HEK293 (cell line): ENCODE results near the gene CCDC7.
"Not testable (repeated sequence)": the region's sequence is repeated elsewhere in the genome, so short reads cannot be mapped to it uniquely, and the experiment has no call there.

Experiments
- CTCF ChIA-PET: fragments of 350-600 bp; formaldehyde crosslinking; extraction: SDS; loops from one replicate; lab custom pipeline; 2021; ENCODE audit warnings: antibody characterized with exemption; lab: Yijun Ruan, JAX
- POLR2A ChIA-PET: fragments of 300-600 bp; formaldehyde crosslinking; extraction: SDS; loops from one replicate; lab custom pipeline; 2020; ENCODE audit warnings: antibody characterized with exemption, inconsistent platforms; lab: Yijun Ruan, JAX
- H3K27ac ChIP-seq: fragments of 200-500 bp; sonication (Bioruptor generic); 2 replicates; pipeline ENCODE4 v1.5.1; 2014; ENCODE audit warnings: low read depth, low read length, control low read depth, inconsistent platforms; ENCODE audit errors: extremely low read depth
- H3K36me3 ChIP-seq, 2 experiments: fragments of 200-500 bp in 1 of 2; sonication (Bioruptor generic) in 1 of 2; 1 replicate in 1 of 2; 2 replicates in 1 of 2; pipeline ENCODE4 v1.5.1; 2014 to 2017; ENCODE audit warnings: inconsistent platforms in 2 of 2, low read length in 2 of 2; ENCODE audit not compliant: control insufficient read depth in 2 of 2, insufficient read depth in 1 of 2
- H3K4me1 ChIP-seq: fragments of 200-500 bp; sonication (Bioruptor generic); 2 replicates; pipeline ENCODE4 v1.5.1; 2014; ENCODE audit warnings: mild to moderate bottlenecking, low read length, inconsistent platforms; ENCODE audit not compliant: control insufficient read depth, insufficient read depth
- H3K4me3 ChIP-seq: 2 replicates; pipeline ENCODE4 v1.5.1; 2011; ENCODE audit warnings: low read depth, mild to moderate bottlenecking, control low read depth, low read length, moderate library complexity
- H3K9me3 ChIP-seq: fragments of 200-500 bp; sonication (Bioruptor generic); 2 replicates; pipeline ENCODE4 v1.5.1; 2014; ENCODE audit warnings: low read depth, low read length, inconsistent platforms; ENCODE audit not compliant: control insufficient read depth, insufficient read depth
- CTCF ChIP-seq: fragments of 450-650 bp; formaldehyde crosslinking; IDR thresholded peaks from 2 replicates; pipeline ENCODE4 v1.5.1; 2016; ENCODE audit warnings: missing biosample characterization, missing genetic modification characterization
- GLIS1 ChIP-seq: fragments of 450-650 bp; formaldehyde crosslinking; IDR thresholded peaks from 2 replicates; pipeline ENCODE4 v1.5.1; 2016; ENCODE audit warnings: missing biosample characterization, missing genetic modification characterization
- ZBTB10 ChIP-seq: fragments of 450-650 bp; formaldehyde crosslinking; IDR thresholded peaks from 2 replicates; pipeline ENCODE4 v1.5.1; 2016; ENCODE audit warnings: missing biosample characterization, missing genetic modification characterization
- ZFP37 ChIP-seq: fragments of 450-650 bp; formaldehyde crosslinking; IDR thresholded peaks from 2 replicates; pipeline ENCODE4 v1.5.1; 2016; ENCODE audit warnings: missing biosample characterization, missing genetic modification characterization
- ZNF140 ChIP-seq: fragments of 450-650 bp; formaldehyde crosslinking; IDR thresholded peaks from 2 replicates; pipeline ENCODE4 v1.5.1; 2016; ENCODE audit warnings: missing biosample characterization, missing genetic modification characterization
- ZNF157 ChIP-seq: fragments of 450-650 bp; formaldehyde crosslinking; IDR thresholded peaks from 2 replicates; pipeline ENCODE4 v1.5.1; 2016; ENCODE audit warnings: missing biosample characterization, missing genetic modification characterization
- ZNF2 ChIP-seq: fragments of 450-650 bp; formaldehyde crosslinking; IDR thresholded peaks from 2 replicates; pipeline ENCODE4 v1.5.1; 2016; ENCODE audit warnings: missing biosample characterization, missing genetic modification characterization
- ZNF362 ChIP-seq: fragments of 450-650 bp; formaldehyde crosslinking; IDR thresholded peaks from 2 replicates; pipeline ENCODE4 v1.5.1; 2016; ENCODE audit warnings: missing biosample characterization, missing genetic modification characterization
- ZNF621 ChIP-seq: fragments of 450-650 bp; formaldehyde crosslinking; IDR thresholded peaks from 2 replicates; pipeline ENCODE4 v1.5.1; 2017; ENCODE audit warnings: missing biosample characterization, missing genetic modification characterization
- ZNF654 ChIP-seq: fragments of 450-650 bp; formaldehyde crosslinking; IDR thresholded peaks from 2 replicates; pipeline ENCODE4 v1.5.1; 2016; ENCODE audit warnings: low read depth, missing biosample characterization, missing genetic modification characterization
- ZNF660 ChIP-seq: fragments of 450-650 bp; IDR thresholded peaks from 2 replicates; pipeline ENCODE4 v1.5.1; 2018; ENCODE audit warnings: missing biosample characterization, mild to moderate bottlenecking, missing genetic modification characterization
- ZNF664 ChIP-seq: fragments of 450-650 bp; formaldehyde crosslinking; IDR thresholded peaks from 2 replicates; pipeline ENCODE4 v1.5.1; 2016; ENCODE audit warnings: missing biosample characterization, missing genetic modification characterization
- TF ChIP-seq, protein P1 (sequence below): fragments of 450-650 bp; formaldehyde crosslinking; IDR thresholded peaks from 2 replicates; pipeline ENCODE4 v1.5.1; 2016; ENCODE audit warnings: missing biosample characterization, missing genetic modification characterization

Gene CCDC7

GRCh38 chr10:32793033-32793432 lies 347.1 kb downstream of the CCDC7 start:
- no peaks in the 10 kb centered on the region for H3K9me3 ChIP-seq
- H3K4me3 ChIP-seq = no peak overlapping the region
- no peaks in the 10 kb centered on the region for H3K4me1 ChIP-seq
- CTCF ChIA-PET = interaction anchor here (2.2 kb wide), 1 partner anchor 215 kb away, joined by 12 read pairs; no protein-coding TSS in a partner anchor
- no peaks in the 10 kb centered on the region for H3K36me3 ChIP-seq
- no peak overlapping the region for H3K27ac ChIP-seq
- POLR2A ChIA-PET = no interaction called here
- no peak for TF ChIP-seq ZNF664
- no peak for TF ChIP-seq ZFP37
- TF ChIP-seq GLIS1 (tag by site-specific recombination) = no peak
- TF ChIP-seq, protein P1, sequence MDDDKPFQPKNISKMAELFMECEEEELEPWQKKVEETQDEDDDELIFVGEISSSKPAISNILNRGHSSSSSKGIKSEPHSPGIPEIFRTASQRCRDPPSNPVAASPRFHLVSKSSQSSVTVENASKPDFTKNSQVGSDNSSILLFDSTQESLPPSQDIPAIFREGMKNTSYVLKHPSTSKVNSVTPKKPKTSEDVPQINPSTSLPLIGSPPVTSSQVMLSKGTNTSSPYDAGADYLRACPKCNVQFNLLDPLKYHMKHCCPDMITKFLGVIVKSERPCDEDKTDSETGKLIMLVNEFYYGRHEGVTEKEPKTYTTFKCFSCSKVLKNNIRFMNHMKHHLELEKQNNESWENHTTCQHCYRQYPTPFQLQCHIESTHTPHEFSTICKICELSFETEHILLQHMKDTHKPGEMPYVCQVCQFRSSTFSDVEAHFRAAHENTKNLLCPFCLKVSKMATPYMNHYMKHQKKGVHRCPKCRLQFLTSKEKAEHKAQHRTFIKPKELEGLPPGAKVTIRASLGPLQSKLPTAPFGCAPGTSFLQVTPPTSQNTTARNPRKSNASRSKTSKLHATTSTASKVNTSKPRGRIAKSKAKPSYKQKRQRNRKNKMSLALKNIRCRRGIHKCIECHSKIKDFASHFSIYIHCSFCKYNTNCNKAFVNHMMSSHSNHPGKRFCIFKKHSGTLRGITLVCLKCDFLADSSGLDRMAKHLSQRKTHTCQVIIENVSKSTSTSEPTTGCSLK (tag by site-specific recombination) = no peak
- no peak for TF ChIP-seq ZNF140 (tag by site-specific recombination)
- TF ChIP-seq ZNF157 = no peak

- 0 out of 2 replicates have a peak, but pooled peaks have one; percentile 40 for TF ChIP-seq ZNF2 (tag by site-specific recombination)
- TF ChIP-seq ZNF654 (tag by site-specific recombination) = peak; percentile 96
- TF ChIP-seq ZNF362 (tag by site-specific recombination) = no peak
- peak; percentile 35; the same call in 1 of the 2 replicates for TF ChIP-seq ZNF660 (tag by site-specific recombination)
- no peak for TF ChIP-seq ZNF621 (tag by site-specific recombination)
- no peak for TF ChIP-seq ZBTB10 (tag by site-specific recombination)
- peak; percentile 62 for TF ChIP-seq CTCF (tag by site-specific recombination)
- TF ChIP-seq, all 188 proteins: peak for 4
- CTCF ChIA-PET = interaction anchor here (0.5 to 1.5 kb wide), 10 partner anchors 83 to 1687 kb away, joined by 3 to 12 read pairs (median 3); no protein-coding TSS in a partner anchor
- no peaks in the 10 kb centered on the region for H3K9me3 ChIP-seq
- no peak overlapping the region for H3K27ac ChIP-seq
- no peaks in the 10 kb centered on the region for H3K36me3 ChIP-seq
- no peak overlapping the region for H3K4me3 ChIP-seq
- POLR2A ChIA-PET = no interaction called here
- H3K4me1 ChIP-seq = no peaks in the 10 kb centered on the region
Measured at GRCh38 chr10:32795598-32796183, 349.8 kb downstream of the CCDC7 start.

GRCh38 chr10:32797393-32797792 lies 351.5 kb downstream of the CCDC7 start:
- POLR2A ChIA-PET = not testable (repeated sequence)

More at GRCh38 chr10:32797393-32797792, 351.5 kb downstream of the CCDC7 start:
- H3K27ac ChIP-seq, H3K4me3 ChIP-seq, H3K4me1 ChIP-seq, H3K9me3 ChIP-seq, H3K36me3 ChIP-seq, CTCF ChIA-PET: not testable (repeated sequence)
